WTC11 (cell line): Measurements from ENCODE around the gene MED27. TPM values are rescaled to one million over a fixed set of nuclear protein-coding genes. Genes with fewer than 3 reads are reported as not detected.
A peak's percentile ranks its signal among the peaks of the same experiment; 100 is the strongest.

ENCODE experiments used
- ATAC-seq: fragments of 200-7000 bp; cut with Tn5 transposase; 2 replicates; pipeline ENCODE4 v1.10.0; 2021; ENCODE audit warnings: mild to moderate bottlenecking, moderate library complexity
- CTCF ChIA-PET: fragments of 300-600 bp; sonication (Branson Sonifier 250); formaldehyde crosslinking; loops from one replicate; lab custom pipeline; 2021; ENCODE audit warnings: antibody characterized with exemption; lab: Charles Lee
- POLR2A ChIA-PET: fragments of 350-600 bp; sonication (Branson Sonifier 250); formaldehyde crosslinking; loops from one replicate; lab custom pipeline; 2021; ENCODE audit warnings: antibody characterized with exemption; lab: Charles Lee
- DNase-seq: peaks from one replicate; pipeline ENCODE4 v3.0.0; 2021; ENCODE audit warnings: low spot score
- H3K27ac Mint-ChIP-seq: 2 replicates; pipeline ENCODE4 v1.8.0; 2021; ENCODE audit warnings: mixed read lengths
- H3K27me3 Mint-ChIP-seq: 2 replicates; pipeline ENCODE4 v1.8.0; 2021; ENCODE audit warnings: low read depth, mild to moderate bottlenecking, moderate library complexity, mixed read lengths
- H3K36me3 Mint-ChIP-seq: 2 replicates; pipeline ENCODE4 v1.8.0; 2021; ENCODE audit warnings: mixed read lengths
- H3K4me1 Mint-ChIP-seq: 2 replicates; pipeline ENCODE4 v1.8.0; 2022; ENCODE audit warnings: mixed read lengths
- H3K4me3 Mint-ChIP-seq: 2 replicates; pipeline ENCODE4 v1.8.0; 2021; ENCODE audit warnings: mild to moderate bottlenecking, moderate library complexity, mixed read lengths
- H3K9me3 Mint-ChIP-seq: 2 replicates; pipeline ENCODE4 v1.8.0; 2021; ENCODE audit warnings: mixed read lengths
- E2F5 ChIP-seq: sonication (generic); formaldehyde crosslinking; IDR thresholded peaks from 2 replicates; pipeline ENCODE4 v1.8.1; 2022; ENCODE audit warnings: mild to moderate bottlenecking, moderate library complexity, missing genetic modification reagents
- ERG ChIP-seq: fragments of 250-450 bp; sonication (Bioruptor Pico); IDR thresholded peaks from 2 replicates; pipeline ENCODE4 v1.8.0; 2021; ENCODE audit warnings: mild to moderate bottlenecking
- FOXP1 ChIP-seq: sonication (generic); formaldehyde crosslinking; IDR thresholded peaks from 2 replicates; pipeline ENCODE4 v1.8.0; 2022; ENCODE audit warnings: missing genetic modification reagents, mild to moderate bottlenecking, moderate library complexity, borderline replicate concordance
- GRHL2 ChIP-seq: fragments of 250-450 bp; sonication (Bioruptor Pico); IDR thresholded peaks from 2 replicates; pipeline ENCODE4 v1.8.0; 2022; ENCODE audit warnings: mild to moderate bottlenecking, moderate library complexity; ENCODE audit not compliant: insufficient replicate concordance, severe bottlenecking
- JAZF1 ChIP-seq: fragments of 250-450 bp; sonication (Bioruptor Pico); IDR thresholded peaks from 2 replicates; pipeline ENCODE4 v1.9.0; 2021; ENCODE audit warnings: moderate library complexity, mild to moderate bottlenecking, inconsistent platforms
- RORB ChIP-seq: fragments of 250-450 bp; sonication (Bioruptor Pico); IDR thresholded peaks from 2 replicates; pipeline ENCODE4 v1.9.0; 2021; ENCODE audit warnings: mild to moderate bottlenecking
- SOX15 ChIP-seq: fragments of 250-450 bp; sonication (Bioruptor Pico); IDR thresholded peaks from 2 replicates; pipeline ENCODE4 v1.9.0; 2021; ENCODE audit warnings: mild to moderate bottlenecking
- TEAD4 ChIP-seq: sonication (generic); formaldehyde crosslinking; IDR thresholded peaks from 2 replicates; pipeline ENCODE4 v1.8.0; 2022; ENCODE audit warnings: mild to moderate bottlenecking, missing genetic modification reagents
- ZMAT4 ChIP-seq: fragments of 250-450 bp; sonication (Bioruptor Pico); IDR thresholded peaks from 2 replicates; pipeline ENCODE4 v1.9.0; 2021; ENCODE audit warnings: mild to moderate bottlenecking
- ZNF263 ChIP-seq: sonication (generic); formaldehyde crosslinking; IDR thresholded peaks from 2 replicates; pipeline ENCODE4 v1.8.1; 2022; ENCODE audit warnings: low read depth, mild to moderate bottlenecking, moderate library complexity, missing genetic modification reagents
- ZNF317 ChIP-seq: sonication (generic); formaldehyde crosslinking; IDR thresholded peaks from 2 replicates; pipeline ENCODE4 v1.8.1; 2023; ENCODE audit warnings: low read depth, mild to moderate bottlenecking, moderate library complexity, missing genetic modification reagents, borderline replicate concordance
- ZSCAN18 ChIP-seq: fragments of 250-450 bp; sonication (Bioruptor Pico); IDR thresholded peaks from 2 replicates; pipeline ENCODE4 v2.1.2; 2022; ENCODE audit warnings: mild to moderate bottlenecking, moderate library complexity
- total RNA-seq: library from RNA; stranded (reverse); gene quantifications from 3 replicates; pipeline ENCODE4 v1.2.3, GENCODE V29; 2021
- TF ChIP-seq, protein P1 (sequence below): fragments of 250-450 bp; sonication (Bioruptor Pico); IDR thresholded peaks from 2 replicates; pipeline ENCODE4 v1.9.0; 2021; ENCODE audit warnings: mild to moderate bottlenecking, borderline replicate concordance
- TF ChIP-seq, protein P2 (sequence below): sonication (generic); formaldehyde crosslinking; IDR thresholded peaks from 2 replicates; pipeline ENCODE4 v1.8.0; 2022; ENCODE audit warnings: mild to moderate bottlenecking, missing genetic modification reagents
- TF ChIP-seq, protein P3 (sequence below): sonication (generic); formaldehyde crosslinking; IDR thresholded peaks from 2 replicates; pipeline ENCODE4 v1.8.0; 2023; ENCODE audit warnings: missing genetic modification reagents

MED27 gene
- total RNA-seq, 1 experiment from 2014 or later = 27.9 TPM

DNA sequence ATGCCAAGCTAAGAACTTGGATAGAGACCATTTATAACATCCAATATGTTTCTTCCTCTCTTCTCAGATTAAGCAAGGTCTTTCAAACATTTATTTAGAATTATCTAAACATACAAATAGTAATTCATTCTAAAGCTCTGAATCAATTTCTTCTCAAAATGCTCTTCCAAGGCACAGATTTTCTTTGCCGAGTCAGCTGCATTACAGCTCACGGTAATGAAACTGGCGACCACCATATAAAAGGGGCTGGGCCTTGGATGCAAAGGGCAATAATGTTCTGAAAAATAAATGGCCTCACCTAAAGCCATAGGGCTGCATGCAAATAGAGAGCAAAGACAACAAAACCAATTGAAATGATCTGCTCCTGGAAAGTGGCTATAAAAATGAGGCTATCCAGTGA lies 63.8 kb downstream of the MED27 start (continued):
- TF ChIP-seq, protein P1, sequence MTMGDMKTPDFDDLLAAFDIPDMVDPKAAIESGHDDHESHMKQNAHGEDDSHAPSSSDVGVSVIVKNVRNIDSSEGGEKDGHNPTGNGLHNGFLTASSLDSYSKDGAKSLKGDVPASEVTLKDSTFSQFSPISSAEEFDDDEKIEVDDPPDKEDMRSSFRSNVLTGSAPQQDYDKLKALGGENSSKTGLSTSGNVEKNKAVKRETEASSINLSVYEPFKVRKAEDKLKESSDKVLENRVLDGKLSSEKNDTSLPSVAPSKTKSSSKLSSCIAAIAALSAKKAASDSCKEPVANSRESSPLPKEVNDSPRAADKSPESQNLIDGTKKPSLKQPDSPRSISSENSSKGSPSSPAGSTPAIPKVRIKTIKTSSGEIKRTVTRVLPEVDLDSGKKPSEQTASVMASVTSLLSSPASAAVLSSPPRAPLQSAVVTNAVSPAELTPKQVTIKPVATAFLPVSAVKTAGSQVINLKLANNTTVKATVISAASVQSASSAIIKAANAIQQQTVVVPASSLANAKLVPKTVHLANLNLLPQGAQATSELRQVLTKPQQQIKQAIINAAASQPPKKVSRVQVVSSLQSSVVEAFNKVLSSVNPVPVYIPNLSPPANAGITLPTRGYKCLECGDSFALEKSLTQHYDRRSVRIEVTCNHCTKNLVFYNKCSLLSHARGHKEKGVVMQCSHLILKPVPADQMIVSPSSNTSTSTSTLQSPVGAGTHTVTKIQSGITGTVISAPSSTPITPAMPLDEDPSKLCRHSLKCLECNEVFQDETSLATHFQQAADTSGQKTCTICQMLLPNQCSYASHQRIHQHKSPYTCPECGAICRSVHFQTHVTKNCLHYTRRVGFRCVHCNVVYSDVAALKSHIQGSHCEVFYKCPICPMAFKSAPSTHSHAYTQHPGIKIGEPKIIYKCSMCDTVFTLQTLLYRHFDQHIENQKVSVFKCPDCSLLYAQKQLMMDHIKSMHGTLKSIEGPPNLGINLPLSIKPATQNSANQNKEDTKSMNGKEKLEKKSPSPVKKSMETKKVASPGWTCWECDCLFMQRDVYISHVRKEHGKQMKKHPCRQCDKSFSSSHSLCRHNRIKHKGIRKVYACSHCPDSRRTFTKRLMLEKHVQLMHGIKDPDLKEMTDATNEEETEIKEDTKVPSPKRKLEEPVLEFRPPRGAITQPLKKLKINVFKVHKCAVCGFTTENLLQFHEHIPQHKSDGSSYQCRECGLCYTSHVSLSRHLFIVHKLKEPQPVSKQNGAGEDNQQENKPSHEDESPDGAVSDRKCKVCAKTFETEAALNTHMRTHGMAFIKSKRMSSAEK = no peak
- TF ChIP-seq ZMAT4 = no peak
- no peak for TF ChIP-seq ZSCAN18 (CRISPR knock-in tag)
- TF ChIP-seq, protein P2, sequence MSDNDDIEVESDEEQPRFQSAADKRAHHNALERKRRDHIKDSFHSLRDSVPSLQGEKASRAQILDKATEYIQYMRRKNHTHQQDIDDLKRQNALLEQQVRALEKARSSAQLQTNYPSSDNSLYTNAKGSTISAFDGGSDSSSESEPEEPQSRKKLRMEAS (CRISPR knock-in tag) = no peak
- TF ChIP-seq E2F5 (CRISPR knock-in tag) = no peak
- no peak for TF ChIP-seq GRHL2 (CRISPR knock-in tag)
- TF ChIP-seq ERG (CRISPR knock-in tag) = no peak
- no peak for TF ChIP-seq JAZF1
- TF ChIP-seq FOXP1 = no peak
- TF ChIP-seq ZNF317 = no peak
- no peak for TF ChIP-seq TEAD4 (CRISPR knock-in tag)

DNA sequence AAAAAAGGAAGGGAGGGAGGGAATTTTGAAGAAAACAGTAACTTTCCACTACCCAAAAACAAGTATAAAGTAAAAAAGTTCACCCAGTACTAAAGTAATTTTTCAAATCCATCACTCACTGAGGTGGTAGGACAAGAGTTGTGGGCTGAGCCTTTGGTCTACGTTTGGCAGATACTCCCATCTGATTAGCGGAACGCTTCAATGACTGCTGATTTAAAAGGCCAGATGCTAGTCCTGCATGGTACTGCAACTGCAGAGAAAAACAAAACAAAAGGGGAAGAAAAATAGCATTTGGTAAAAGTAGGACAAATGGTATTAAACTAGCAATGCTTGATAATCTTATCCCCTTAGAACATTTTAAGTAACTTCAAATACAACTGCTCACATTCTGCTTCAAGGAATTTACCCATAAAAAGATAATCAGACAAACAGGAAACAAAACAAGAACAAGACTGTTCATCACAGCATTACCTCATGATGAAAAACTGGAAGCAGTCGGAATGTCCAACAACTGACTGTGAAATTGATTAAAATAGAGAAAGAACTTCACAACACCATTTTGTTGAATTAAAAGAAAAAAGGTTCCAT lies 65.4 kb downstream of the MED27 start:
- no peak for ATAC-seq
- H3K4me3 Mint-ChIP-seq = no peak overlapping the region

More for the DNA sequence above, 65.4 kb downstream of the MED27 start:
- Mint-ChIP-seq H3K4me1 (peaks cover 37% of the 10 kb centered on the region), H3K36me3 (peaks cover 3% of the 10 kb centered on the region; the same call in 1 of the 2 replicates), H3K27me3 (no peaks in the 10 kb centered on the region), H3K9me3 (no peaks in the 10 kb centered on the region), H3K27ac (peak overlapping the region; percentile 5; the same call in 1 of the 2 replicates)
- ChIA-PET CTCF (no interaction called here), POLR2A (no interaction called here)
- DNase-seq = no peak
- TF ChIP-seq, protein P3, sequence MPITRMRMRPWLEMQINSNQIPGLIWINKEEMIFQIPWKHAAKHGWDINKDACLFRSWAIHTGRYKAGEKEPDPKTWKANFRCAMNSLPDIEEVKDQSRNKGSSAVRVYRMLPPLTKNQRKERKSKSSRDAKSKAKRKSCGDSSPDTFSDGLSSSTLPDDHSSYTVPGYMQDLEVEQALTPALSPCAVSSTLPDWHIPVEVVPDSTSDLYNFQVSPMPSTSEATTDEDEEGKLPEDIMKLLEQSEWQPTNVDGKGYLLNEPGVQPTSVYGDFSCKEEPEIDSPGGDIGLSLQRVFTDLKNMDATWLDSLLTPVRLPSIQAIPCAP (CRISPR knock-in tag) = no peak
- TF ChIP-seq SOX15 (CRISPR knock-in tag) (no peak), RORB (no peak), ZNF263 (CRISPR knock-in tag) (no peak)
